ENCODE measurements around the gene EIF2D.
"Not testable (repeated sequence)": the region's sequence is repeated elsewhere in the genome, so short reads cannot be mapped to it uniquely, and the experiment has no call there.

Gene EIF2D

DNA sequence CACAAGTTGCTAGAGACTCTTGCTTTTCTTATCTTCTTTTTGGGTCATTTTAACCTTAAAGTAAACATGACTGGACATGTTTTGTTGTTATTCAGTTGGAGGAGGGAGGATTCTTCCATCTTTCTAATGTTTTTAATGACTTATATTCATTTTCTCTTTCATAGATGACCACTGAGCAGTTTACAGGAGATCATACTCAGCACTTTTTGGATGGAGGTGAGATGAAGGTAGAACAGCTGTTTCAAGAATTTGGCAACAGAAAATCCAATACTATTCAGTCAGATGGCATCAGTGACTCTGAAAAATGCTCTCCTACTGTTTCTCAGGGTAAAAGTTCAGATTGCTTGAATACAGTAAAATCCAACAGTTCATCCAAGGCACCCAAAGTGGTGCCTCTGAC is 35.0 kb upstream of the EIF2D start:
- DNase-seq (ENCODE audit: extremely low read depth, low read depth): no peak
- TF ChIP-seq, protein P1, sequence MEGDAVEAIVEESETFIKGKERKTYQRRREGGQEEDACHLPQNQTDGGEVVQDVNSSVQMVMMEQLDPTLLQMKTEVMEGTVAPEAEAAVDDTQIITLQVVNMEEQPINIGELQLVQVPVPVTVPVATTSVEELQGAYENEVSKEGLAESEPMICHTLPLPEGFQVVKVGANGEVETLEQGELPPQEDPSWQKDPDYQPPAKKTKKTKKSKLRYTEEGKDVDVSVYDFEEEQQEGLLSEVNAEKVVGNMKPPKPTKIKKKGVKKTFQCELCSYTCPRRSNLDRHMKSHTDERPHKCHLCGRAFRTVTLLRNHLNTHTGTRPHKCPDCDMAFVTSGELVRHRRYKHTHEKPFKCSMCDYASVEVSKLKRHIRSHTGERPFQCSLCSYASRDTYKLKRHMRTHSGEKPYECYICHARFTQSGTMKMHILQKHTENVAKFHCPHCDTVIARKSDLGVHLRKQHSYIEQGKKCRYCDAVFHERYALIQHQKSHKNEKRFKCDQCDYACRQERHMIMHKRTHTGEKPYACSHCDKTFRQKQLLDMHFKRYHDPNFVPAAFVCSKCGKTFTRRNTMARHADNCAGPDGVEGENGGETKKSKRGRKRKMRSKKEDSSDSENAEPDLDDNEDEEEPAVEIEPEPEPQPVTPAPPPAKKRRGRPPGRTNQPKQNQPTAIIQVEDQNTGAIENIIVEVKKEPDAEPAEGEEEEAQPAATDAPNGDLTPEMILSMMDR (IDR thresholded peaks at IDR 0.05; ENCODE audit: low read depth, low read length): no peak

DNA sequence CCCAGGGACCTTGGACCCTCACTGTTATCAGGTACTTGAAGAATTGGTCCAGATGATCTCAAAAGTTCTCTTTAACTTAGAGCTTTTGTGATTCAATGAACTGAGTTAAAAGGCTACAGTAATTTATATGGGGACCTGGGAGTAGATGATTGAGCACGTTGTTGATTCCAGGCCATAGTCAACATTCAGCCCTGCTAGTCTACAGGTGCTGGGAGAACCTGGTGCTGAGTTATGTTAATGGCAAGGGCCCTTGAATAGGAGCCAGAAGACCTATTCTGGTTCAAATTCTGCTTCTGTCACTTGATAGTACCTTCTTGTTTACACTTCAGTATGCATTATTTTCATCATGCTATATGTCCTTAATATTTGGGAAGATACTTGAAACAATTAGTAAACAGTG is 34.2 kb upstream of the EIF2D start:
- DNase-seq (ENCODE audit: extremely low read depth, low read depth): no peak
- TF ChIP-seq, protein P1 (IDR thresholded peaks at IDR 0.05; ENCODE audit: low read depth, low read length): no peak

DNA sequence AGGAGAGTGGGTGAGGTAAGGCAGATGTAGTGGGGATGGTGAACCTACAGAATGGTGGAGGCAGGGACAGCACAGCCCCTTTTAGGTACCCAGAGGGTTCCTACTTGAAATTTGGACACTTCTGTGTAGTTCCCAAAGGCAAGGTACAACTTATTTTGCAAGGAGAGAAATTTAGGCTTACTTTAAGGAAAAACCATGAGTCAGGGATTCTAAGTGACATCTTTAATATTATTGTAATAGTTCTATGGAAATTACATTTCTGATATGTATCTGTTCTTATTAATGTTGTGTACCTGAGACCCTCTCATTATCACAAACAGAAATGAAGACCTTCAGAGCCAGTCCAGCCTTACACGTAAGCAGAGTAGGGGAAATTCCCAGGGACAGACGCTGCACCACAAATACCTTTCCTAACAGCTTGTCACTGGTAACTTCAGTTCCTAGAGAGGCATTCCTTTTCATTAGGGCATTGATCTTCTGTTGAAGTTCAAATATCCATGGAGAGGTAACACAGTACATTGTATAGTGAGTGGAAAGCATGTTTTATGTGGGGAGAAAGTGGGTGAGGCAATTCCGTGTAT is 30.9 kb upstream of the EIF2D start:
- TF ChIP-seq, protein P1 (IDR thresholded peaks at IDR 0.05; ENCODE audit: low read depth, low read length): no peak
- no peak for DNase-seq (ENCODE audit: extremely low read depth, low read depth)

DNA sequence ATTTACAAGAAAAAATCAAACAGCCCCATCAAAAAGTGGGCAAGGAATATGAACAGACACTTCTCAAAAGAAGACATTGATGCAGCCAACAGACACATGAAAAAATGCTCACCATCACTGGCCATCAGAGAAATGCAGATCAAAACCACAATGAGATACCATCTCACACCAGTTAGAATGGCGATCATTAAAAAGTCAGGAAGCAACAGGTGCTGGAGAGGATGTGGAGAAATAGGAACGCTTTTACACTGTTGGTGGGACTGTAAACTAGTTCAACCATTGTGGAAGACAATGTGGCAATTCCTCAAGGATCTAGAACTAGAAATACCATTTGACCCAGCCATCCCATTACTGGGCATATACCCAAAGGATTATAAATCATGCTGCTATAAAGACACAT is 29.8 kb upstream of the EIF2D start:
- not testable (repeated sequence) for DNase-seq (ENCODE audit: extremely low read depth, low read depth)

DNA sequence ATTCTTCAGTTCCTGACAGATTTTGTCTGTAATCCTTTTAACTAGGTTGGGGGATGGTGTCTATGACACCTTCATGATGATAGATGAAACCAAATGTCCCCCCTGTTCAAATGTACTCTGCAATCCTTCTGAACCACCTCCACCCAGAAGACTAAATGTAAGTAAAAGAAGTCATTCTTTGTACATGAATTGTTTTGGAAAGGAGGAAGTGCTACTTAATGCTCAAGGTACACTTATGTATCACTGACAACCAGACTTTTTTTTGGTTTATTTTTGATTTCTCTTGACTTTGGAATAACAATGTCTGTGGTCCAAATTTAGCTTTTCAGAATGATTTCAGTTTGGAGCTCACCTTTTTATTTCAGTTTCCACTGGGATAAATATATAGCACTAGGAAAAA is 25.3 kb upstream of the EIF2D start:
- DNase-seq (ENCODE audit: extremely low read depth, low read depth): no peak
- TF ChIP-seq, protein P1 (IDR thresholded peaks at IDR 0.05; ENCODE audit: low read depth, low read length): no peak

DNA sequence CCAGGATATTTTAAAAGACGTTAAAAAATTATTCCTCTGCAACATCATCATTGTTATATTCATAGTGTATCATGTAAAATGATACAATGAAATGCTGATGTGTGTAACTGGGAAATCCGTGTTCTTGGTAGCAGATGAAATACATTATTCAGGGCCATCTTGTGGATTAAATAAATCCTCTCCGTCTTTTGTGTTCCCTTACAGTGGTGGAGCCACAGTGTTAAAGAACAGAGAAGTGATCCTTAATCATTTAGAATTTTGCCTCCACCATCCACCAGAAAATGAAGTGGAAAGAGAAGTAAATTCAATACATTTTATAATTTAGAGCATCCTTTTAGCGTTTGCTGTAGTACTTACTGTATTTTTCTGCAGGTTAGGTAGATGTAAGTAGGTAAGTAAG is 24.4 kb upstream of the EIF2D start:
- no peak for DNase-seq (ENCODE audit: extremely low read depth, low read depth)
- TF ChIP-seq, protein P1 (IDR thresholded peaks at IDR 0.05; ENCODE audit: low read depth, low read length): no peak

DNA sequence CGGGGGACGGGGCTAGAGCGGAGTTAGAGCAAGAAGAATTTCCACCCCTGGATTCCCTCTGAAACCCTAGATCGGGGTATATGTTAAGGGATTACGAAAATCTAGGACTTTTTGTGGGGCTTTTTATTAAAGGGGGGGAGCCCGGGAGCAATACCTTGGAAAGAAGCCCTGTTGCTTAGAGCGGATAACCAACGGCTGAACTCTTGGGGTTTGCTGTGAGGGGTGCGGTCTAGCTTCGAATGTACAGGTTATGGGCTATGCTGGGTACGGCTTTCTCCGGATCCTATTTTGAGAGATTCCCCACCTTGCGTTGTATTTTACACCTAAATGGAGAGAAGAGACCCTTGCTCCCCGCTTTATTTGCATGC is 23.7 kb upstream of the EIF2D start:
- DNase-seq (ENCODE audit: extremely low read depth, low read depth): no peak
- TF ChIP-seq, protein P1 (IDR thresholded peaks at IDR 0.05; ENCODE audit: low read depth, low read length): no peak

Data from AG09319 (cell line).